ENCODE measurements around the gene SLC29A3.

The SLC29A3 gene

GRCh38 chr10:71370031-71370430, 51.0 kb downstream of the SLC29A3 start:
- DNase-seq, result no peak
- ATAC-seq, result no peak

GRCh38 chr10:71371750-71372166, 52.7 kb downstream of the SLC29A3 start:
- DNase-seq, result no peak
- ATAC-seq, result peak; percentile 14

- no peak for DNase-seq
These were observed 53.9 kb downstream of the SLC29A3 start for GRCh38 chr10:71372882-71373495.

GRCh38 chr10:71374481-71375233, 55.6 kb downstream of the SLC29A3 start:
- no peak for ATAC-seq

More at GRCh38 chr10:71372882-71373495, 53.9 kb downstream of the SLC29A3 start:
- no peak for ATAC-seq

GRCh38 chr10:71375952-71376351, 56.9 kb downstream of the SLC29A3 start:
- ATAC-seq, result no peak
- DNase-seq, result no peak

More at GRCh38 chr10:71374481-71375233, 55.6 kb downstream of the SLC29A3 start:
- DNase-seq, result no peak

- DNase-seq (no peak), ATAC-seq (no peak)
These were observed 59.5 kb downstream of the SLC29A3 start for GRCh38 chr10:71378336-71379117.

- no peak for ATAC-seq
- no peak for DNase-seq
These were observed 60.2 kb downstream of the SLC29A3 start for GRCh38 chr10:71379118-71379766.

- DNase-seq (no peak), ATAC-seq (no peak)
These were observed 61.8 kb downstream of the SLC29A3 start for GRCh38 chr10:71380841-71381240.

- no peak for ATAC-seq
- no peak for DNase-seq
These were observed 62.6 kb downstream of the SLC29A3 start for GRCh38 chr10:71381611-71382010.

GRCh38 chr10:71382028-71382427, 63.0 kb downstream of the SLC29A3 start:
- no peak for ATAC-seq
- DNase-seq, result no peak

GRCh38 chr10:71382757-71383156, 63.7 kb downstream of the SLC29A3 start:
- DNase-seq, result no peak
- ATAC-seq, result no peak

GRCh38 chr10:71383972-71384687, 65.1 kb downstream of the SLC29A3 start:
- ATAC-seq (peak; percentile 83), DNase-seq (peak; percentile 86)

GRCh38 chr10:71388171-71388570, 69.1 kb downstream of the SLC29A3 start:
- no peak for ATAC-seq

GRCh38 chr10:71388583-71389310, 69.7 kb downstream of the SLC29A3 start:
- ATAC-seq, result no peak
- no peak for DNase-seq

More at GRCh38 chr10:71388171-71388570, 69.1 kb downstream of the SLC29A3 start:
- no peak for DNase-seq

- DNase-seq (no peak), ATAC-seq (no peak)
These were observed 70.9 kb downstream of the SLC29A3 start for GRCh38 chr10:71389768-71390460.

GRCh38 chr10:71390461-71390835, 71.4 kb downstream of the SLC29A3 start:
- ATAC-seq (no peak), DNase-seq (no peak)

- ATAC-seq (no peak), DNase-seq (no peak)
These were observed 72.0 kb downstream of the SLC29A3 start for GRCh38 chr10:71390921-71391690.

GRCh38 chr10:71391701-71392100, 72.6 kb downstream of the SLC29A3 start:
- ATAC-seq (no peak), DNase-seq (no peak)

- no peak for DNase-seq
These were observed 73.2 kb downstream of the SLC29A3 start for GRCh38 chr10:71392292-71392691.

More at GRCh38 chr10:71392292-71392691, 73.2 kb downstream of the SLC29A3 start:
- ATAC-seq, result no peak
